HG02798 (cell line): Measurements from ENCODE around the gene GYPC.
"Not testable (repeated sequence)": the region's sequence is repeated elsewhere in the genome, so short reads cannot be mapped to it uniquely, and the experiment has no call there.

Experiments
- ATAC-seq: cut with Tn5 transposase; IDR thresholded peaks from one replicate; pipeline ENCODE4 v1.9.1; 2021; ENCODE audit warnings: mild to moderate bottlenecking; ENCODE audit not compliant: unreplicated experiment, poor library complexity

Gene GYPC

GRCh38 chr2:126664639-126665038 lies 8.7 kb downstream of the GYPC start:
- ATAC-seq = peak; percentile 30

GRCh38 chr2:126665483-126665882 lies 9.5 kb downstream of the GYPC start:
- ATAC-seq = no peak

GRCh38 chr2:126668254-126668653 lies 12.3 kb downstream of the GYPC start:
- no peak for ATAC-seq

- ATAC-seq = no peak
Measured at GRCh38 chr2:126669772-126670171, 13.8 kb downstream of the GYPC start.

GRCh38 chr2:126671488-126671887 lies 15.5 kb downstream of the GYPC start:
- ATAC-seq = no peak

- no peak for ATAC-seq
Measured at GRCh38 chr2:126672980-126673605, 17.1 kb downstream of the GYPC start.

- no peak for ATAC-seq
Measured at GRCh38 chr2:126674075-126674744, 18.3 kb downstream of the GYPC start.

GRCh38 chr2:126675637-126676036 lies 19.7 kb downstream of the GYPC start:
- ATAC-seq = no peak

- ATAC-seq = no peak
Measured at GRCh38 chr2:126676221-126677175, 20.5 kb downstream of the GYPC start.

- ATAC-seq = no peak
Measured at GRCh38 chr2:126677176-126677538, 21.2 kb downstream of the GYPC start.

GRCh38 chr2:126678269-126679065 lies 22.5 kb downstream of the GYPC start:
- no peak for ATAC-seq

- ATAC-seq = no peak
Measured at GRCh38 chr2:126679094-126679713, 23.2 kb downstream of the GYPC start.

GRCh38 chr2:126681505-126681904 lies 25.5 kb downstream of the GYPC start:
- ATAC-seq = no peak

GRCh38 chr2:126685629-126686028 lies 29.7 kb downstream of the GYPC start:
- no peak for ATAC-seq

GRCh38 chr2:126686286-126686685 lies 30.3 kb downstream of the GYPC start:
- ATAC-seq = no peak

- ATAC-seq = no peak
Measured at GRCh38 chr2:126686841-126687485, 31.0 kb downstream of the GYPC start.

GRCh38 chr2:126687503-126687902 lies 31.5 kb downstream of the GYPC start:
- no peak for ATAC-seq

- ATAC-seq = not testable (repeated sequence)
Measured at GRCh38 chr2:126688594-126688993, 32.6 kb downstream of the GYPC start.

- not testable (repeated sequence) for ATAC-seq
Measured at GRCh38 chr2:126692241-126692640, 36.3 kb downstream of the GYPC start.
